Urinary bladder (tissue), 4 donors: ENCODE data around the gene CAP2. TPM values are rescaled to one million over a fixed set of nuclear protein-coding genes. Genes with fewer than 3 reads are reported as not detected.
A peak's percentile ranks its signal among the peaks of the same experiment; 100 is the strongest.
"Not testable (repeated sequence)": the region's sequence is repeated elsewhere in the genome, so short reads cannot be mapped to it uniquely, and the experiment has no call there.

Experiments used
- DNase-seq: peaks from one replicate; pipeline ENCODE4 v3.0.0-alpha.2; 2015; ENCODE audit errors: extremely low spot score
- H3K27ac ChIP-seq: one replicate; pipeline ENCODE4 v1.5.1; 2013; ENCODE audit warnings: low read depth, mild to moderate bottlenecking, moderate library complexity
- H3K36me3 ChIP-seq: one replicate; pipeline ENCODE4 v1.6.1; 2013; ENCODE audit warnings: mild to moderate bottlenecking, moderate library complexity; ENCODE audit not compliant: insufficient read depth
- H3K4me1 ChIP-seq: one replicate; pipeline ENCODE4 v1.6.1; 2013; ENCODE audit warnings: mild to moderate bottlenecking, moderate library complexity; ENCODE audit not compliant: insufficient read depth
- H3K4me3 ChIP-seq: one replicate; pipeline ENCODE4 v1.5.1; 2013; ENCODE audit warnings: low read depth, low read length
- WGBS: extraction: QIAGEN DNeasy Blood & Tissue Kit; methylation state at CpG from one replicate; pipeline ENCODE4 v1.1.7; 2013; 5-methylcytosine and 5-hydroxymethylcytosine counted together
- polyA plus RNA-seq: library from polyadenylated mRNA; stranded (reverse); fragments of 200-250 nt; gene quantifications from one replicate; pipeline ENCODE4 v1.2.3, GENCODE V29; 2013
- total RNA-seq: library from RNA; depleted of rRNA; stranded (reverse); fragments of >200 nt; gene quantifications from one replicate; pipeline ENCODE4 v1.2.3, GENCODE V29; 2014
- donor health status: healthy with polysubstance abuse.
- donor health status: healthy.

Gene CAP2
- total and polyA plus RNA-seq, 2 donors = 19.0 to 34.3 TPM

DNA sequence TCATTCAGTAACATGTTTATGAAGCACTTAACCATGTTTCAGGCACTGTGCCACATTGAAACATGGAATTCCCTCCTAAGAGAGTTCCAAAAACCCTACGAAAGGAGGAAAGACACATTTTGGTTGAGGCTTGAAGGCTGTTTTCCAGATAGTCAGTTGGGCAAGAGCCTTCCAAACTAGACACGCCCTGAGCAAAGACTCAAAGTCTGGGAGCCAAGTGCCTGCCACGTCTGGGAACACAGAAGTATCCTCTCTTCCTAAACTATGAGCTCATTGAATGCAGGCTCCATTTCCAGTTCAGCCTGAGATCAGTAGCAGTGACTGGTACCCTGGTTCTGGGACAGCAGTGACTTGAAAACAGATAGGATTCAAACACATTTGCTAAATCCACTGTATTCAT, 132.2 kb downstream of the CAP2 start:
- DNase-seq = no peak
- Histone ChIP-seq H3K4me3 (no peak overlapping the region), H3K27ac (no peak overlapping the region), H3K4me1 (no peaks in the 10 kb centered on the region), H3K36me3 (no peaks in the 10 kb centered on the region)
- 52% methylated on average over 3 of the region's 3 CpGs for WGBS

DNA sequence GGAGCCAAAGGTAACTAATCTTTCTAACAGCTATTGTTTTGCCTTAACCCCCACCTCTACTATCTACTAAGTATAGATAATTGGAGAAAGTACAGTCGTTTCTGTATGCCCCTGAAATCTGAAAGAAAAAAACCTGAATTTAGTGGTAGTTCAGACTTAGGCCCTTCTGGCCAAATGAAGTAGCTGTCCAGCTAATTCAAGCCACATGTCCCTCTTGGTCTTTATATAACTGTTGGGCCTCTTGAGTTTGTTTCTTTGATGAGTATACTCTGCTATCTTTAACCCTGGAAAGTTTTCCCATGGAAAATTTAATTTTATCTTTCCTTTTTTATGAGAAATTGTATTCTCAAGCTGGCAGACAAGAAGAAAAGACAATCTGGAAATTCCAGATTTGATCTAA, 133.7 kb downstream of the CAP2 start:
- no peak overlapping the region for H3K27ac ChIP-seq
- H3K36me3 ChIP-seq = no peaks in the 10 kb centered on the region
- 40% methylated on average over 1 of the region's 1 CpG for WGBS
- DNase-seq = no peak
- no peaks in the 10 kb centered on the region for H3K4me1 ChIP-seq
- no peak overlapping the region for H3K4me3 ChIP-seq

DNA sequence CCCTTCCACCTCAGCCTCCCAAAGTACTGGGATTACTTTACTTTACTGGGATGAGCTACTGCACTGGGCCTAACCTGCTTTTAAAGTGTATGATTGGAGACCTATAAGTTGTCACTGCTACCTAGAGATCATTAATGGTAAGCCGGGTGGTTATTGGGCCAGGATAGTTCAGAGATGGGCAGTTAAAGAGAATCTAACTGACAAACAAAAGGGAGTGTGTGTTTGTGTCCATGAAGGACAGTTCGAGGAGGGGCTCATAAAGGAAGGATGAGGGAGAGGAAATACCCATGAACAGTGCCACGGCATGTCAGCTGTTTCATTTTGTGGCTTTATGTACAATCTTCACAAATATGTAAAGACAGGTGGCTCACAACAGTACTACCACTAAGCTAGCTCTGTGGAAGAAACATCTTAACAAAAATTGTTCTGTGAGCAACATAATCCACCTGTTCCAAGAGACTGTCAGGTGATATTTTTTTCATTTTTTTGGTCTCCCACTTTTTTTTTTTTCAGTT, 137.0 kb downstream of the CAP2 start:
- 72% methylated on average over 3 of the region's 3 CpGs for whole genome bisulfite sequencing
- H3K36me3 ChIP-seq = no peaks in the 10 kb centered on the region

GRCh38 chr6:17536586-17536985, 143.2 kb downstream of the CAP2 start:
- no peak overlapping the region for H3K27ac ChIP-seq
- WGBS = 38% methylated on average over 2 of the region's 2 CpGs
- DNase-seq = no peak
- H3K36me3 ChIP-seq = no peaks in the 10 kb centered on the region
- no peaks in the 10 kb centered on the region for H3K4me1 ChIP-seq
- no peak overlapping the region for H3K4me3 ChIP-seq

More for the DNA sequence above, 137.0 kb downstream of the CAP2 start:
- DNase-seq = no peak
- Histone ChIP-seq H3K27ac (no peak overlapping the region), H3K4me3 (no peak overlapping the region), H3K4me1 (no peaks in the 10 kb centered on the region)

DNA sequence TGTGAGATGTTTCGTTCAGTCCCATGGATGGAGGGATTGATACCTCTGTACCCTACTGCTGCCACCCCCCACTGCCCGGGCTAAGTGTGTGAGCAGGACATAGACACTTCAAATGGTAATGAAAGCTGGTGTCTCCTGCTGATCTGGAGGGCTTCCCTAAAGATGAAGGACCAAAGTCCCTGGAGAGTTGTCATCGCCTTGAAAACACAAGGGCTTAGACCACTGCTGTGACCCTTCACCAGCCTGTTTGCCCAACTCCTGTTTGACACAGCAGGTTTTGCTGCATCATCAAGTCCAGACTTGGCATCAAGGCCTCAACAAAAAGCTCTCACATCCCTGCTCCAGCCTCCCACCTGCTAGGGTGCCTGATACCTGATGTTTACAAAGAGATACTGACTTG, 148.8 kb downstream of the CAP2 start:
- DNase-seq = no peak
- no peaks in the 10 kb centered on the region for H3K36me3 ChIP-seq
- H3K4me1 ChIP-seq = no peaks in the 10 kb centered on the region
- H3K4me3 ChIP-seq = no peak overlapping the region
- 96% methylated on average over 3 of the region's 3 CpGs for WGBS
- H3K27ac ChIP-seq = no peak overlapping the region

- H3K27ac ChIP-seq, H3K4me3 ChIP-seq, H3K4me1 ChIP-seq, H3K36me3 ChIP-seq, DNase-seq: not testable (repeated sequence)
- WGBS = 96% methylated on average over 2 of the region's 4 CpGs
Measured at GRCh38 chr6:17545681-17546080, 152.3 kb downstream of the CAP2 start.

DNA sequence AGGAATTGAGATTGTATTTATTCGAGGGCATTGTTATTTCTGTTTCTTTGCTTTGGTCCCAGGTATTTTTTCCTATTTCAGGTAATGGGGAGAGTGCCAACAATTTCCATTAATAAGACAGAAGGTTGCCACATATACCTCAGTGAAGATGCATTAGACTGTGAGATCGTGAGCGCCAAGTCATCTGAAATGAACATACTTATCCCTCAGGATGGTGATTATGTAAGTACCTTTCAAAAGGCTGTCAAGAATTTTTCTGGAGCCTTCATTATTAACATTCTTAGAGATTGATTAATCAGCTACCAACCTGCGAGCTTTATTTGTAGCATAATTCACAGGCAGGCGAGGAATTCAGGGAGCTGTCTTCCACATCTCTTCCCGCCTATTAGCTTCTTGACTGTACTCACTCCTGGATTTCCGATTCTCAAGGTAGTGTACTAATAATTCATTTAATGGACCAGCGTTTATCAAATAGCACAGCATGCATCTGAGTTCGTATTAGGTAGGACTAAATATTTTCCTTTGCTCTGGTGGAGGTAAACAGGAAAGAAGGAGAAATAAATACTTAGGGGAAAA, 158.1 kb downstream of the CAP2 start:
- DNase-seq = no peak
- no peaks in the 10 kb centered on the region for H3K4me1 ChIP-seq
- peaks cover 3% of the 10 kb centered on the region for H3K36me3 ChIP-seq
- H3K27ac ChIP-seq = no peak overlapping the region
- whole genome bisulfite sequencing = 93% methylated on average over 9 of the region's 9 CpGs
- no peak overlapping the region for H3K4me3 ChIP-seq

DNA sequence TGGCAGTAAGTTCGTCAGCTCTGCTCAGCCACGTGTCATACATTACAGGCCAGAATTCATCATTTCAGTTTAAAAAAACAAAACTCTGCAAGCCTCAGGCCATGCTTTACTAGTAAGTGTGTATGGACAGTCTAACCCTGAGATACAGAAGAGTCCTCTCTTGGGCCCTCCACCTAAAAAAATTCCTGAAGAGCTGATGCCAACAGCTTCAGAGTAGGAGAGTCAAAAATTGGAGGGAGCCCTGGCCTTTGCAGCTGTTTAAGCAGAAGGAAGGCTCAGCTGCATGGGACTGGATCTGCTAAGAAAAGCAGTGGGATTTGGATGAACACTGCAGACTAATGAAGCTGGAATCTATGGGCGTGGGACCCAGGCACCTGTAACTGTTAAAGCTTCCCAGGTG, 159.5 kb downstream of the CAP2 start:
- no peak overlapping the region for H3K27ac ChIP-seq
- WGBS = 81% methylated on average over 3 of the region's 3 CpGs
- H3K36me3 ChIP-seq = peaks cover 3% of the 10 kb centered on the region
- no peaks in the 10 kb centered on the region for H3K4me1 ChIP-seq
- H3K4me3 ChIP-seq = no peak overlapping the region
- no peak for DNase-seq

DNA sequence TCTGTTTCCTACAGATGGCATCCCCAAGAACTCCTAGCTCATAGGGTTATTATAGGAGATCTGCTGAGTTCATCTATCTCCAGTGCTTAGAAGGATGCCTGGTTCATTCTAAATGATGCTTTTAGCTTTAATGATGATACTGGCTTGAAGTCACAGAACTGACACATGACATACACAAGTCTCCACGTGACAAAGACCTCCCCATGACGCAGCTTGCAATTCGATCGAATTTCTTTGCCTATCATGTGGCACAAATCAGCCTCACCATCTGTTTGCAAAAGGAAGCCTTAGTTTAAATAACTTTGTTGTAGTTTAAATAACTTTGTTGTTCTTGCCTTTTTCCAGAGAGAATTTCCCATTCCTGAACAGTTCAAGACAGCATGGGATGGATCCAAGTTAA, 162.6 kb downstream of the CAP2 start:
- Histone ChIP-seq H3K4me1 (no peaks in the 10 kb centered on the region), H3K36me3 (peaks cover 3% of the 10 kb centered on the region), H3K4me3 (no peak overlapping the region), H3K27ac (no peak overlapping the region)
- 86% methylated on average over 4 of the region's 4 CpGs for WGBS
- no peak for DNase-seq

- Histone ChIP-seq H3K27ac (no peak overlapping the region), H3K4me3 (no peak overlapping the region), H3K36me3 (no peaks in the 10 kb centered on the region), H3K4me1 (no peaks in the 10 kb centered on the region)
- DNase-seq = no peak
- WGBS = 91% methylated on average over 3 of the region's 3 CpGs
Measured at GRCh38 chr6:17562636-17563035, 169.2 kb downstream of the CAP2 start.

GRCh38 chr6:17565399-17565798, 172.0 kb downstream of the CAP2 start:
- no peak for DNase-seq
- H3K4me3 ChIP-seq = no peak overlapping the region
- H3K4me1 ChIP-seq = no peaks in the 10 kb centered on the region
- H3K36me3 ChIP-seq = no peaks in the 10 kb centered on the region
- WGBS = 85% methylated on average over 3 of the region's 3 CpGs
- H3K27ac ChIP-seq = no peak overlapping the region

DNA sequence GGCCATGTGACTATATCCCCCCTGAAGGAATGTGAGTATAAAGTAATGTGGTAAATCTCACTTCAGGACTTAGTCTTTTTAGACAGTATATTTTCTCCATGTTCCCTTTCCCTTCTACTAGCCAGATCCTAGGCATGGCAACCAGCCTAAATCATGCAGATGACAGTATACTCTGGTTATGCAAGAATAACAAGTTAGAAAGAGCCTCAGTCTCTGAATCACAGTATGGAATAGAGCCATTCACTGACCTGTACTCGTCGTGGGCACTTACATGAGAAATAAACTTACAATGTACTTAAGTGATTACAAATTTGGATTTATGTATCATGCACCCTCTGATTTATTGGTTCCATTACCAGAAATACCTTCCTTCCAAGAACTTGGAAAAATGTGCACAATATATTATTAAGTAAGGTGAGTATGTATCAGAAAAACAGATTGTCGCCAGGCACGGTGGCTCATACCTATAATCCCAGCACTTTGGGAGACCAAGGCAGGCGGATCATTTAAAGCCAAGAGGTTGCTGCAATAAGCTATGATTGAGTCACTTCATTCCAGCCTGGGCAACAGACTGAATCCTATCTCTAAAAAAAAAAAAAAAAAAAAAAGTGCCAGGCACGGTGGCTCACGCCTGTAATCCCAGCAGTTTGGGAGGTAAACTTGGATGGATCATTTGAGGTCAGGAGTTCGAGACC, 181.6 kb downstream of the CAP2 start:
- no peak overlapping the region for H3K27ac ChIP-seq
- no peak for DNase-seq
- WGBS = 81% methylated on average over 8 of the region's 8 CpGs

DNA sequence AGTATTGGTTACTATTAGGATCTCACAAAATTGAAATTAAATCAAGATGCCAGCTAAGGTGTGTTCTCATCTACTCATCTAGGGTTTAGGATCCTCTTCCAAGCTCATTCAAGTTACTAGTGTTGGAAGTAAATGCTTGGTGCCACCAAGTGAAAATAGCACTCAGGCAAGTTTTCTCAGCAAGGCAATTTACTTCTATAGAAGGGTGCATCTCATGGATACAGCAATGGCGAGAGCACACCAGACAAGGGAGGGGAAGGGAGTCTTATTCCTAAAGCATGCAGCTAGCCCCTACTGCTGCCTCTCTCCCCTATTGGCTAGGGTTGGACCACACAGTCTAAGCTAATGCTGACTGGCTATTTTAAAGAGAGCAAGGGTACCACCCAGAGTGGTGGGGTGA, 183.7 kb downstream of the CAP2 start:
- 97% methylated on average over 1 of the region's 1 CpG for WGBS
- H3K27ac ChIP-seq = no peak overlapping the region
- no peaks in the 10 kb centered on the region for H3K4me1 ChIP-seq
- no peak overlapping the region for H3K4me3 ChIP-seq
- DNase-seq = no peak
- H3K36me3 ChIP-seq = no peaks in the 10 kb centered on the region

More for the DNA sequence above, 181.6 kb downstream of the CAP2 start:
- Histone ChIP-seq H3K36me3 (no peaks in the 10 kb centered on the region), H3K4me1 (no peaks in the 10 kb centered on the region), H3K4me3 (no peak overlapping the region)

DNA sequence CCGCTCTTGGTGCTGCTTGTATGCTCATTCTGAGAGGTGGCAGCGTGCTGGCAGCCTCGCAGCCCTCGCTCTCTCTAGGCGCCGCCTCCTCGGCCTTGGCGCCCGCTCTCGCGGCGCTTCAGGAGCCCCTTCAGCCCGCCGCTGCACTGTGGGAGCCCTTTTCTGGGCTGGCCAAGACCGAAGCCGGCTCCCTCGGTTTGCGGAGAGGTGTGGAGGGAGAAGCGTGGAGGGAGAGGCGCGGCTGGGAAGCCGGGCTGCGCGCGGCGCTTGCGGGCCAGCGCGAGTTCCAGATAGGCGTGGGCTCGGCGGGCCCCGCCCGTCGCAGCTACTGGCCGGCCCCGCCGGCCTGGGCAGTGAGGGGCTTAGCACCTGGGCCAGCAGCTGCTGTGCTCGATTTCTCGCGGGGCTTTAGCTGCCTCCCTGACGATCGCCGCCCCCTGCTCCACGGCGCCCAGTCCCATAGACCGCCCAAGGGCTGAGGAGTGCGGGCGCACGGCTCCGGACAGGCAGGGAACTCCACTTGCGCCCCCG, 187.2 kb downstream of the CAP2 start:
- Histone ChIP-seq H3K36me3 (no peaks in the 10 kb centered on the region), H3K4me1 (no peaks in the 10 kb centered on the region), H3K27ac (peak overlapping the region; percentile 14), H3K4me3 (peak overlapping the region; percentile 37)
- 13% methylated on average over 53 of the region's 53 CpGs for WGBS
- no peak for DNase-seq
